SK-N-SH (cell line): ENCODE data around the gene TTC22.

ENCODE experiments used
- CTCF ChIP-seq: fragments of 200-600 bp; sonication (generic); IDR thresholded peaks from 2 replicates; pipeline ENCODE4 v1.6.1; 2017; ENCODE audit warnings: antibody characterized with exemption, mild to moderate bottlenecking, moderate library complexity
- GABPA ChIP-seq: IDR thresholded peaks from 2 replicates; pipeline ENCODE4 v1.4.0; 2012; ENCODE audit warnings: low read depth, mild to moderate bottlenecking
- POLR2AphosphoS5 ChIP-seq: IDR thresholded peaks from 2 replicates; pipeline ENCODE4 v1.6.1; 2012; ENCODE audit warnings: low read depth, low read length
- RAD21 ChIP-seq: IDR thresholded peaks from 2 replicates; pipeline ENCODE4 v1.6.1; 2012; ENCODE audit warnings: mild to moderate bottlenecking, low read length
- TCF12 ChIP-seq: IDR thresholded peaks from 2 replicates; pipeline ENCODE4 v1.4.0; 2012
- USF1 ChIP-seq: IDR thresholded peaks from 2 replicates; pipeline ENCODE4 v1.4.0; 2012; ENCODE audit warnings: low read depth, borderline replicate concordance

GRCh38 chr1:54819195-54819536 is 18.0 kb upstream of the TTC22 start:
- TF ChIP-seq POLR2AphosphoS5 (no peak), RAD21 (no peak), CTCF (no peak), GABPA (no peak), USF1 (no peak), TCF12 (no peak)
